ENCODE results near the gene AK8. TPM values are rescaled to one million over a fixed set of nuclear protein-coding genes. Genes with fewer than 3 reads are reported as not detected.
"Not testable (repeated sequence)": the region's sequence is repeated elsewhere in the genome, so short reads cannot be mapped to it uniquely, and the experiment has no call there.

AK8 gene
- total and polyA plus RNA-seq, 7 donors = 0.10 TPM; not detected in 6

DNA sequence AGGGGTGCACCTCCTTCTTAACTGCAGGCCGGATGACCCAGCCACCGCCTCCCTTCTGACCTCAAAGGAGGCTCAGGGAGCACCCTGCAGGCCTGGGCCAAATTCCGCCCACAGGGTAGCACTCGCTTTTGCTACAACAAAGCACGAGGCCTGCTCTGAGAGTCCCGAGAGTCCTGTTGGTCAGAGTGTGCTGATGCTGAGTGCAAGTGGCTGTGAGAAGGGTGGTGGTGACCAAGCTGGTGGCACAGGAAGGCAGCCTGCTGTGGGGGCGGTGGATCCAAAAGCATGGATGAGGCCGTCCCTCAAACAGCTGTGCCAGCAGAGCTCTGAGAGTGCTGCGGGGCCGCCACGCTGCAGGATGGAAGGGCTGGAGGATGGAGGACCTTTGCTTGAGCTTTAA lies 101.8 kb downstream of the AK8 start:
- Histone ChIP-seq H3K27ac (no peak overlapping the region), H3K4me3 (no peak overlapping the region), H3K4me1 (no peaks in the 10 kb centered on the region), H3K9me3 (no peaks in the 10 kb centered on the region), H3K27me3 (ENCODE audit: insufficient read depth in 3 of 3, low read length in 2 of 3) (peaks cover 0 to 28% (median 6%) of the 10 kb centered on the region in 3 donors), H3K36me3 (ENCODE audit: insufficient read depth in 1 of 2, low read depth in 1 of 2) (no peaks in the 10 kb centered on the region)
- TF ChIP-seq, protein P1, sequence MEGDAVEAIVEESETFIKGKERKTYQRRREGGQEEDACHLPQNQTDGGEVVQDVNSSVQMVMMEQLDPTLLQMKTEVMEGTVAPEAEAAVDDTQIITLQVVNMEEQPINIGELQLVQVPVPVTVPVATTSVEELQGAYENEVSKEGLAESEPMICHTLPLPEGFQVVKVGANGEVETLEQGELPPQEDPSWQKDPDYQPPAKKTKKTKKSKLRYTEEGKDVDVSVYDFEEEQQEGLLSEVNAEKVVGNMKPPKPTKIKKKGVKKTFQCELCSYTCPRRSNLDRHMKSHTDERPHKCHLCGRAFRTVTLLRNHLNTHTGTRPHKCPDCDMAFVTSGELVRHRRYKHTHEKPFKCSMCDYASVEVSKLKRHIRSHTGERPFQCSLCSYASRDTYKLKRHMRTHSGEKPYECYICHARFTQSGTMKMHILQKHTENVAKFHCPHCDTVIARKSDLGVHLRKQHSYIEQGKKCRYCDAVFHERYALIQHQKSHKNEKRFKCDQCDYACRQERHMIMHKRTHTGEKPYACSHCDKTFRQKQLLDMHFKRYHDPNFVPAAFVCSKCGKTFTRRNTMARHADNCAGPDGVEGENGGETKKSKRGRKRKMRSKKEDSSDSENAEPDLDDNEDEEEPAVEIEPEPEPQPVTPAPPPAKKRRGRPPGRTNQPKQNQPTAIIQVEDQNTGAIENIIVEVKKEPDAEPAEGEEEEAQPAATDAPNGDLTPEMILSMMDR (IDR thresholded peaks at IDR 0.05) = no peak
- no peak for DNase-seq
- intact Hi-C loops (cut with DNase I) = no loop called here
- WGBS, 3 donors = 78 to 85% (median 81%) methylated on average over 11 of the region's 11 CpGs
- no peak for ATAC-seq

DNA sequence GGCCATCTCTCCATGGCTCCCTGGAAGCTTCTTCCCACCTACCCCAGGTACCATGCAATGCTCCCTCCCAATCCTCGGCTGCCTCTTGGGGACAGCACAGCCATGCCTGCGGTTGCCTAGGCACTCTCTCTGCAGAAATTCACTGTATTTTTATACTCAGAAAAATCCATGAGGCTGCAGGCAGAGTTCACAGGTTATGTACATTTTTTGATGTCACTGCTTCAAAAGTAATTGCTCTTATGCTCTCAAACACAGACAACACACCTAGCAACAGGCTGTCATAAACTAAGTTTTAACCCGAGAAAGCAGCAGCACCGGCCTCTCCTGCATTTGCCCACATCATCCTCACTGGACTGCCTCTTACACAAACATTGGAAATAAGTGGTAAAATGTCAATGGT lies 102.4 kb downstream of the AK8 start:
- 84 to 87% (median 86%) methylated on average over 4 of the region's 4 CpGs for WGBS, 3 donors
- intact Hi-C loops (cut with DNase I) = no loop called here
- no peak overlapping the region for H3K4me3 ChIP-seq
- ATAC-seq = no peak
- TF ChIP-seq, protein P1 (IDR thresholded peaks at IDR 0.05) = no peak
- H3K36me3 ChIP-seq (ENCODE audit: insufficient read depth in 1 of 2, low read depth in 1 of 2) = no peaks in the 10 kb centered on the region
- peaks cover 0 to 24% (median 6%) of the 10 kb centered on the region in 3 donors for H3K27me3 ChIP-seq (ENCODE audit: insufficient read depth in 3 of 3, low read length in 2 of 3)
- DNase-seq = no peak
- no peaks in the 10 kb centered on the region for H3K4me1 ChIP-seq
- H3K27ac ChIP-seq = no peak overlapping the region
- H3K9me3 ChIP-seq = no peaks in the 10 kb centered on the region

DNA sequence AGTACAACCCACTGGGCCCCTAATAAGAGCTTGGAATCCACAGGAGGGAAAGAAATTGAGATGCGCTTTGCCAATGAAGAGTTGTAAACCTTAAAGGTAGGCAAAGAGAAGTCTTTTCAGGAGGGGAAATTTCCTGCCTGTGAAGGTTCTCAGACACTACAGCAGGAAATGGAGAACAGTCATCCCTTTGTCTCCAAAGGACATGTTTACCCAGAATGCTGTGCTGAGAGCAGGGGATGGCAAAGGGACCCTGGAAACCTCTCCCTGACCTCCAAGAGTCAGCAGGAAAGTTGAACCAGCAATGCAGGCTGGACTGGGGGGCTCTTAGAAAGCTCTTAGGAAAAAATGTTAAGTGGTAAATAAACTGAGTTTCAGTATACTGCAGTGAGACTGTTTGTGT lies 103.2 kb downstream of the AK8 start:
- peaks cover 0 to 16% (median 6%) of the 10 kb centered on the region in 3 donors for H3K27me3 ChIP-seq (ENCODE audit: insufficient read depth in 3 of 3, low read length in 2 of 3)
- no peak for DNase-seq
- intact Hi-C loops (cut with DNase I) = no loop called here
- no peak overlapping the region for H3K27ac ChIP-seq
- 85 to 97% (median 94%) methylated on average over 1 of the region's 1 CpG for WGBS, 3 donors
- no peak overlapping the region for H3K4me3 ChIP-seq
- no peak for ATAC-seq
- H3K4me1 ChIP-seq = peaks cover 2% of the 10 kb centered on the region
- TF ChIP-seq, protein P1 (IDR thresholded peaks at IDR 0.05) = no peak
- no peaks in the 10 kb centered on the region for H3K36me3 ChIP-seq (ENCODE audit: insufficient read depth in 1 of 2, low read depth in 1 of 2)
- H3K9me3 ChIP-seq = no peaks in the 10 kb centered on the region

DNA sequence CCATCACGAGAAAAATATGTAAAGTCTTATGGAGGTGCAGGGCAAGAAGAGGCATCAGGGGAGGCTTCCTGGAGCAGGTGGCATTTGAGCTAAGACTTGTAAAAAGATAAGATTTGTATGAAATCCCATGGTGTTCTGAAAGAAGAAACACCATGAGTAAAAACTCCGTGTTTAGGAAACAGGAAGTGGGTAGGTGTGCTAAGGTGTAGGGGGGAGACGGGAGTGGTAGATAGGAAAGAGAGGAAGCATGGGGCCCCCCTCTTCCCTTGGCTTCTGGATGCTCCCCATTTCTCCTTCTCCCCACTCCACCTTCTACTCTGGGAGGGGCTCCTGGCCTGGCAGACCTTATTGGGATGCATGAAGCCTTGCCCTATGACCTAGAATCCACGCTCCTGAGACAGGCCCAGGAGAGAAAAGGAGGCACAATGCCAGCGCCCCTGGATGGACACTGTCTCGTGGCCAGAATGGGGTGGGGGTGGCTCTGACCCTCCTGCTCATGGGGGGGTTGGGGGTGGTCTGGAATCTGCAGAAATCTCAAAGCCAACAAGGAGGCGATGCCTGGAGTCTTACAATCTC lies 104.2 kb downstream of the AK8 start:
- intact Hi-C loops (cut with DNase I) = no loop called here
- no peaks in the 10 kb centered on the region for H3K36me3 ChIP-seq (ENCODE audit: insufficient read depth in 1 of 2, low read depth in 1 of 2)
- no peaks in the 10 kb centered on the region for H3K9me3 ChIP-seq
- peaks cover 0 to 9% (median 4%) of the 10 kb centered on the region in 3 donors for H3K27me3 ChIP-seq (ENCODE audit: insufficient read depth in 3 of 3, low read length in 2 of 3)
- no peak for ATAC-seq
- no peak overlapping the region for H3K4me3 ChIP-seq
- no peak overlapping the region for H3K27ac ChIP-seq
- 57 to 68% (median 65%) methylated on average over 7 of the region's 7 CpGs for WGBS, 3 donors
- H3K4me1 ChIP-seq = peaks cover 10% of the 10 kb centered on the region
- DNase-seq = no peak
- TF ChIP-seq, protein P1 (IDR thresholded peaks at IDR 0.05) = no peak

DNA sequence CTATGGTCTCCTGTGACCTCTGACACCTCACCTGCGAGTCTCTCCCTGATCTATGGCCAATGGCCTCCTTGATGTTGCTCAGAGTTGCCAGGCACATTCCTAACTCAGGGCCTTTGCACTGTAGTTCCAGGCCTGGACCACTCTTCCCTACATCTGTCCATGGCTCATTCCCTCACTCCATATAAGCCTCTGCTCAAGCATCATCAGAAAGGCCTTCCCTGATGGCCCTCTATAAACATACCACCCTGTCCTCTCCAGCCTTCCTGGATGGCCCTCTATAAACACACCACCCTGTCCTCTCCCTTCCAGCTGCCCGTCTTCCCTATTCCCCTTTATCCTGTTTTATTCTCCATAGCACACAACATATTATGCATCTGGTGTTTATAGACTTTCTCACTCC lies 105.0 kb downstream of the AK8 start:
- Histone ChIP-seq H3K36me3 (ENCODE audit: insufficient read depth in 1 of 2, low read depth in 1 of 2) (no peaks in the 10 kb centered on the region), H3K9me3 (no peaks in the 10 kb centered on the region), H3K27ac (no peak overlapping the region), H3K4me1 (peaks cover 13% of the 10 kb centered on the region), H3K4me3 (no peak overlapping the region), H3K27me3 (ENCODE audit: insufficient read depth in 3 of 3, low read length in 2 of 3) (peaks cover 0 to 9% (median 4%) of the 10 kb centered on the region in 3 donors)
- no peak for DNase-seq
- TF ChIP-seq, protein P1 (IDR thresholded peaks at IDR 0.05) = no peak
- WGBS, 3 donors = 80 to 90% (median 86%) methylated on average over 2 of the region's 2 CpGs
- no peak for ATAC-seq
- intact Hi-C loops (cut with DNase I) = no loop called here

DNA sequence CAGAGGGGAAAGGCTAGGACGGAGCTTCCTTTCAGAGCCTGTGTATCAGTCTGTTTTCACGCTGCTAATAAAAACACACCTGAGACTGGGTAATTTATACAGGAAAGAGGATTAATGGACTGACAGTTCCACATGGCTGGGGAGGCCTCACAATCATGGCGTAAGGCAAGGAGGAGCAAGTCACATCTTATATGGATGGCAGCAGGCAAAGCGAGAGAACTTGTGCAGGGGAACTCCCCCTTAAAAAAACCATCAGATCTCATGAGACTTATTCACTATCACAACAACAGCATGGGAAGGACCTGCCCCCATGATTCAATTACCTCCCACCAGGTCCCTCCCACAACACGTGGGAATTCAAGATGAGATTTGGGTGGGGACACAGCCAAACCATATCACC lies 106.3 kb downstream of the AK8 start:
- intact Hi-C loops (cut with DNase I); H3K9me3 ChIP-seq; H3K27ac ChIP-seq; H3K4me3 ChIP-seq; DNase-seq; ATAC-seq; H3K36me3 ChIP-seq (ENCODE audit: insufficient read depth in 1 of 2, low read depth in 1 of 2): not testable (repeated sequence)
- WGBS, 3 donors = 93 to 97% (median 94%) methylated on average over 5 of the region's 5 CpGs
- H3K4me1 ChIP-seq = peaks cover 13% of the 10 kb centered on the region
- peaks cover 3 to 19% (median 4%) of the 10 kb centered on the region in 3 donors for H3K27me3 ChIP-seq (ENCODE audit: insufficient read depth in 3 of 3, low read length in 2 of 3)
